Brain microvascular endothelial cell (primary cell): ENCODE data around the gene DNAH10.

ENCODE experiments used
- DNase-seq: peaks from one replicate; pipeline ENCODE4 v3.0.0-alpha.2; 2020
- H3K27ac ChIP-seq: fragments of 250-450 bp; sonication (Bioruptor Pico); 2 replicates; pipeline ENCODE4 v1.5.1; 2020; ENCODE audit warnings: mild to moderate bottlenecking, moderate library complexity
- H3K27me3 ChIP-seq: fragments of 250-450 bp; sonication (Bioruptor Pico); replicated peaks from 2 replicates; pipeline ENCODE4 v1.5.1; 2020; ENCODE audit warnings: mild to moderate bottlenecking
- H3K36me3 ChIP-seq: fragments of 250-450 bp; sonication (Bioruptor Pico); replicated peaks from 2 replicates; pipeline ENCODE4 v1.5.1; 2020; ENCODE audit warnings: mild to moderate bottlenecking
- H3K4me3 ChIP-seq: 2 replicates; pipeline ENCODE4 v1.5.1; 2011; ENCODE audit warnings: low read depth, mild to moderate bottlenecking, control low read depth, low read length, moderate library complexity
- in situ Hi-C: cut with HindIII; loops from 2 replicates; pipeline ENCODE4 v1.10.0; 2017; ENCODE audit warnings: low sequenced_read_pairs, low pct_ligation_motif_present
- TF ChIP-seq, protein P1 (sequence below): IDR thresholded peaks from 2 replicates; pipeline ENCODE4 v1.5.1; 2011; ENCODE audit warnings: low read depth, mild to moderate bottlenecking, moderate library complexity, low read length, control low read depth, inconsistent platforms; ENCODE audit errors: missing control alignments

DNAH10 gene

DNA sequence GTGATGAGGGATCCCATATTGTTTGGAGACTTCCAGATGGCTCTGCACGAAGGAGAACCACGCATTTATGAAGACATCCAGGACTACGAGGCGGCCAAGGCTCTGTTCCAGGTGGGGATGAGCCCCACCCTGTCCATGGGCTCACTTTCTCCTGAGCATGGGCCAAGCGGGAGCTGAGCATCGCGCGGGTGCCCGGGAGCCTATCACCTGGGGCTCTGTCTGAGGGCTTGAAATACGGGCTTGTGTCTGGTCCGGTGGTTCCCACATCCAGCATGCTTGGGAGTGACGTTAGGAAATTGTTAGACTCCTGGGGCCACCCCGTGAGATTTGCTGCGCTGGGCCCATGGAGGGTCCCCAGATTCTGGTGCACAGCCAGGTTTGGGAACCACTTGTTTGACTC, 117.6 kb downstream of the DNAH10 start:
- TF ChIP-seq, protein P1, sequence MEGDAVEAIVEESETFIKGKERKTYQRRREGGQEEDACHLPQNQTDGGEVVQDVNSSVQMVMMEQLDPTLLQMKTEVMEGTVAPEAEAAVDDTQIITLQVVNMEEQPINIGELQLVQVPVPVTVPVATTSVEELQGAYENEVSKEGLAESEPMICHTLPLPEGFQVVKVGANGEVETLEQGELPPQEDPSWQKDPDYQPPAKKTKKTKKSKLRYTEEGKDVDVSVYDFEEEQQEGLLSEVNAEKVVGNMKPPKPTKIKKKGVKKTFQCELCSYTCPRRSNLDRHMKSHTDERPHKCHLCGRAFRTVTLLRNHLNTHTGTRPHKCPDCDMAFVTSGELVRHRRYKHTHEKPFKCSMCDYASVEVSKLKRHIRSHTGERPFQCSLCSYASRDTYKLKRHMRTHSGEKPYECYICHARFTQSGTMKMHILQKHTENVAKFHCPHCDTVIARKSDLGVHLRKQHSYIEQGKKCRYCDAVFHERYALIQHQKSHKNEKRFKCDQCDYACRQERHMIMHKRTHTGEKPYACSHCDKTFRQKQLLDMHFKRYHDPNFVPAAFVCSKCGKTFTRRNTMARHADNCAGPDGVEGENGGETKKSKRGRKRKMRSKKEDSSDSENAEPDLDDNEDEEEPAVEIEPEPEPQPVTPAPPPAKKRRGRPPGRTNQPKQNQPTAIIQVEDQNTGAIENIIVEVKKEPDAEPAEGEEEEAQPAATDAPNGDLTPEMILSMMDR: no peak
- Histone ChIP-seq H3K36me3 (no peaks in the 10 kb centered on the region), H3K27me3 (no peaks in the 10 kb centered on the region), H3K4me3 (no peak overlapping the region), H3K27ac (no peak overlapping the region)
- in situ Hi-C loops: no loop called here
- no peak for DNase-seq

DNA sequence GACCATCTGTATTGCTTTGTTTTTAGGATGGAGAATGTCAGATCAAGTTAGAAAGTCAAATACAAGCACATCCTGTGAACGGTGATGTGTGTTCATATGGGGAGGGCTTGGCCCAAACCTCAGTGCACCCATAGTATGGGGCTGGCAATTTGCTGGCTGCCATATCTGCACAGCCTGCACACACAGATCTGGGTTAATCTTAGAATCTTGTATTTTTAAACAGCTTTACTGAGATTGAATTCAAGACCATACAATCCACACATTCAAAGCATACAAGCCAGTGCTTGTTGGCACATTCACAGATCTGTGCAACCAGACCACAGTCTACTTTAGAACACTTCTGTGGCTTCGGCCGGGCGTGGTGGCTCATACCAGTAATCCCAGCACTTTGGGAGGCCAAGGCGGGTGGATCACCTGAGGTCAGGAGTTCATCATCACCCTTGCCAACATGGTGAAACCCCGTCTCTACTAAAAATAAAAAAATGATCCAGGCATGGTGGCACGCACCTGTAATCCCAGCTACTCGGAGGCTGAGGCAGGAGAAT, 120.1 kb downstream of the DNAH10 start:
- no peak overlapping the region for H3K27ac ChIP-seq
- no peak for DNase-seq
- H3K36me3 ChIP-seq: no peaks in the 10 kb centered on the region
- TF ChIP-seq, protein P1: no peak
- H3K4me3 ChIP-seq: no peak overlapping the region
- H3K27me3 ChIP-seq: no peaks in the 10 kb centered on the region
- in situ Hi-C loops: no loop called here

DNA sequence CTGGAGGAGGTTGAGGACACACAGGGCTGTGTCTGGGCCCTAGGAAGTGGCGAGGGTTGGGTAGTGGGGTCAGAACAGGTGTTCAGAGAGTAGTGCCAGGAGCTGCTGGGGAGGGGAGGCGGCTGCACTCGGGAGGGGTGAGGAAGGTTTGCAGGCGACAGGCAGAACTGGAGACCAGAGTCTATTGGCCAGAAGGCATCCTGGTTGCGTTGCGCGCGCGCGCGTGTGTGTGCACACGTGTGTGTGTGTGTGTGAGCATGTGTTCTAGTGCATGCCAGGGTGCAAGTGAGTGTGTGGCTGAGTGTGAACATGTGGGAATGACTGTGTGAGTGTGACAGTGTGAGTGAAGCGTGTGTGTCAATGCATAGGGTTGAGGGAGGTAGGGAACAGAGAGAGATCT, 124.2 kb downstream of the DNAH10 start:
- no peak overlapping the region for H3K4me3 ChIP-seq
- H3K36me3 ChIP-seq: no peaks in the 10 kb centered on the region
- TF ChIP-seq, protein P1: no peak
- H3K27ac ChIP-seq: no peak overlapping the region
- in situ Hi-C loops: no loop called here
- H3K27me3 ChIP-seq: no peaks in the 10 kb centered on the region
- no peak for DNase-seq

DNA sequence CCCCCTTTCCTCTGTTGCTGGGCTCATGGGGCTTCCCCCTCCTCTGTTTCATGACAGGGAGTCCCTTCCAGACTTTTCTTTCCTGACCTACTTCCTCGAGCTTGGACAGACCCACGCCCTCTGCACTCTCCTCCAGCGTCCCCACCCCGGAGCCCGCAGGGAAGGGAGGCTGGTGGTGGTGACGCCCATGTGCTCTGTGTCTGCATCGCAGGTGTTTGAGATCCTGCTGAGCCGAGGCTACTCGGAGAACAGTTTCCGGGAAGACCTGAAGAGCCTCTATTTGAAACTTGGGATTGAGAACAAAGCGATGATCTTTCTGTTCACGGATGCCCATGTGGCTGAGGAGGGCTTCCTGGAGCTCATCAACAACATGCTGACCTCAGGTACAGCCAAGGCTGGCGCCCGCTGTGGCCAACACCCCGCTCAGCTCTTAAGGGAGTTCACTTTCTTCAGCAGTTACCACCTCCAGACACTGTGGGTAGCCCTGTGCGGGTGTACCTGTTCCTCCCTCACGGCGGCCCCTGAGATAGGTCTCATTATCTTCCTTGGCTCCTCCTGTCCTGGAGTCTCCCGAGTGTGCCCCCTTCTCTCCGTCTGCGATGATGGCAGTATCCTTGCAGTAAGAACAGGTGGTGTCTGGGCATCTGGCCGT, 125.0 kb downstream of the DNAH10 start:
- Histone ChIP-seq H3K4me3 (no peak overlapping the region), H3K36me3 (no peaks in the 10 kb centered on the region), H3K27me3 (no peaks in the 10 kb centered on the region), H3K27ac (no peak overlapping the region)
- DNase-seq: no peak
- TF ChIP-seq, protein P1: no peak
- in situ Hi-C loops: no loop called here

DNA sequence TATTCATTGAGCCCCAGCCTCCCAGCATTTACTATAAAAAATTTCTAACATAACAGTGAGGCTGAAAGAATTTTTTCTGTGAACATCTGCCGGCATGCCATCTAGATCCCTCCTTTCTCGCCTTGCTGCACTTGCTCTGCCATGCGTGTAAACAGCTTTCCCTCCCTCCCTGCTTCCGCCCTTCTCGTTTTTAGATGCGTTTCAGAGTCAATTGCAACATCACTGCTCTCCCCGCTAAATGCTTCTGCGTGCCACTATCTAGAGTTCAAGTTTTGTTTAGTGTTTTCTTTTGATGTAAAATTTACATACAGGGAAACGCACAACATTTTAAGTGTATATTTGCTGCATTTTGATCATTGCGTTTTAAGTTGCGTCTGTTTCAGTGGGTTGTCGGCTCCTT, 126.9 kb downstream of the DNAH10 start:
- in situ Hi-C loops: no loop called here
- no peaks in the 10 kb centered on the region for H3K36me3 ChIP-seq

More for the DNA sequence above, 126.9 kb downstream of the DNAH10 start:
- no peak for DNase-seq
- no peak overlapping the region for H3K27ac ChIP-seq
- H3K27me3 ChIP-seq: no peaks in the 10 kb centered on the region
- no peak overlapping the region for H3K4me3 ChIP-seq
- TF ChIP-seq, protein P1: no peak
